GM23248 (cell line): Measurements from ENCODE around the gene INTS11.

ENCODE experiments used
- EZH2 ChIP-seq: fragments of 200-600 bp; sonication (generic); IDR thresholded peaks from 2 replicates; pipeline ENCODE4 v1.6.1; 2018; ENCODE audit warnings: antibody characterized with exemption, mild to moderate bottlenecking; ENCODE audit not compliant: insufficient read depth, poor library complexity, severe bottlenecking
- EZH2phosphoT487 ChIP-seq: fragments of 200-600 bp; sonication (generic); IDR thresholded peaks from 2 replicates; pipeline ENCODE4 v1.6.1; 2018; ENCODE audit warnings: antibody characterized with exemption, moderate library complexity, mild to moderate bottlenecking, low read depth; ENCODE audit not compliant: insufficient read depth

GRCh38 chr1:1264868-1265272 is 59.6 kb downstream of the INTS11 start:
- TF ChIP-seq EZH2phosphoT487, result no peak
- no peak for TF ChIP-seq EZH2
